Astrocyte (in vitro differentiated cells and primary cell): Measurements from ENCODE around the gene LSM4. TPM values are rescaled to one million over a fixed set of nuclear protein-coding genes. Genes with fewer than 3 reads are reported as not detected.

Experiments
- DNase-seq: peaks from one replicate; pipeline ENCODE4 v3.0.0-alpha.2; 2010; ENCODE audit warnings: low read depth
- FAIRE-seq: peaks from 2 replicates; lab custom pipeline; 2011; peaks lifted over from hg19 to GRCh38; lab: Jason Lieb, UNC
- H2AFZ ChIP-seq: 2 replicates; pipeline ENCODE4 v1.6.0; 2012; ENCODE audit warnings: low read depth, low read length, inconsistent platforms
- H3K27ac ChIP-seq: 2 replicates; pipeline ENCODE4 v1.5.1; 2011; ENCODE audit warnings: low read depth, low read length, inconsistent platforms
- H3K27me3 ChIP-seq: 2 replicates; pipeline ENCODE4 v1.6.0; 2011; ENCODE audit warnings: low read length, inconsistent platforms; ENCODE audit not compliant: insufficient read depth
- H3K36me3 ChIP-seq: 2 replicates; pipeline ENCODE4 v1.5.1; 2011; ENCODE audit warnings: low read length, inconsistent platforms; ENCODE audit not compliant: insufficient read depth
- H3K4me1 ChIP-seq: 2 replicates; pipeline ENCODE4 v1.5.1; 2011; ENCODE audit warnings: low read length, inconsistent platforms; ENCODE audit not compliant: insufficient read depth
- H3K4me2 ChIP-seq: 2 replicates; pipeline ENCODE4 v1.6.0; 2012; ENCODE audit warnings: low read length, inconsistent platforms
- H3K4me3 ChIP-seq: 2 replicates; pipeline ENCODE4 v1.5.1; 2011; ENCODE audit warnings: low read depth, mild to moderate bottlenecking, low read length, inconsistent platforms; ENCODE audit not compliant: insufficient read depth
- H3K79me2 ChIP-seq: 2 replicates; pipeline ENCODE4 v1.6.0; 2012; ENCODE audit warnings: mild to moderate bottlenecking, low read length, inconsistent platforms; ENCODE audit not compliant: insufficient read depth
- H3K9ac ChIP-seq: 2 replicates; pipeline ENCODE4 v1.6.0; 2012; ENCODE audit warnings: mild to moderate bottlenecking, low read length, inconsistent platforms
- H3K9me3 ChIP-seq: 2 replicates; pipeline ENCODE4 v1.5.1; 2012; ENCODE audit warnings: low read depth, mild to moderate bottlenecking, low read length, inconsistent platforms; ENCODE audit not compliant: insufficient read depth
- H4K20me1 ChIP-seq: 2 replicates; pipeline ENCODE4 v1.6.0; 2012; ENCODE audit warnings: low read length, inconsistent platforms; ENCODE audit not compliant: insufficient read depth
- H3K27ac Mint-ChIP-seq: one replicate; pipeline ENCODE4 v1.8.0; 2021; ENCODE audit warnings: mild to moderate bottlenecking, mixed read lengths; ENCODE audit not compliant: unreplicated experiment
- H3K27me3 Mint-ChIP-seq: one replicate; pipeline ENCODE4 v1.8.0; 2021; ENCODE audit warnings: low read depth, mixed read lengths; ENCODE audit not compliant: unreplicated experiment
- H3K36me3 Mint-ChIP-seq: one replicate; pipeline ENCODE4 v1.8.0; 2021; ENCODE audit warnings: low read depth, mixed read lengths; ENCODE audit not compliant: unreplicated experiment
- H3K4me1 Mint-ChIP-seq: one replicate; pipeline ENCODE4 v1.8.0; 2021; ENCODE audit warnings: low read depth, mixed read lengths; ENCODE audit not compliant: unreplicated experiment
- H3K4me3 Mint-ChIP-seq: one replicate; pipeline ENCODE4 v1.8.0; 2021; ENCODE audit warnings: mild to moderate bottlenecking, moderate library complexity, mixed read lengths; ENCODE audit not compliant: unreplicated experiment
- H3K9me3 Mint-ChIP-seq: one replicate; pipeline ENCODE4 v1.8.0; 2021; ENCODE audit warnings: mild to moderate bottlenecking, mixed read lengths; ENCODE audit not compliant: unreplicated experiment
- EZH2 ChIP-seq: IDR thresholded peaks from 2 replicates; pipeline ENCODE4 v1.6.1; 2012; ENCODE audit warnings: mild to moderate bottlenecking, low read length, inconsistent platforms; ENCODE audit not compliant: insufficient read depth
- total RNA-seq: library from RNA; stranded (reverse); gene quantifications from 2 replicates; pipeline ENCODE4 v1.2.1, GENCODE V29; 2021
- TF ChIP-seq, protein P1 (sequence below): IDR thresholded peaks from 2 replicates; pipeline ENCODE4 v1.5.1; 2011; ENCODE audit warnings: low read depth, mild to moderate bottlenecking, inconsistent platforms, low read length, moderate library complexity; ENCODE audit not compliant: insufficient read depth

The LSM4 gene
- total RNA-seq, 1 donor from 2014 or later: 127 TPM

DNA sequence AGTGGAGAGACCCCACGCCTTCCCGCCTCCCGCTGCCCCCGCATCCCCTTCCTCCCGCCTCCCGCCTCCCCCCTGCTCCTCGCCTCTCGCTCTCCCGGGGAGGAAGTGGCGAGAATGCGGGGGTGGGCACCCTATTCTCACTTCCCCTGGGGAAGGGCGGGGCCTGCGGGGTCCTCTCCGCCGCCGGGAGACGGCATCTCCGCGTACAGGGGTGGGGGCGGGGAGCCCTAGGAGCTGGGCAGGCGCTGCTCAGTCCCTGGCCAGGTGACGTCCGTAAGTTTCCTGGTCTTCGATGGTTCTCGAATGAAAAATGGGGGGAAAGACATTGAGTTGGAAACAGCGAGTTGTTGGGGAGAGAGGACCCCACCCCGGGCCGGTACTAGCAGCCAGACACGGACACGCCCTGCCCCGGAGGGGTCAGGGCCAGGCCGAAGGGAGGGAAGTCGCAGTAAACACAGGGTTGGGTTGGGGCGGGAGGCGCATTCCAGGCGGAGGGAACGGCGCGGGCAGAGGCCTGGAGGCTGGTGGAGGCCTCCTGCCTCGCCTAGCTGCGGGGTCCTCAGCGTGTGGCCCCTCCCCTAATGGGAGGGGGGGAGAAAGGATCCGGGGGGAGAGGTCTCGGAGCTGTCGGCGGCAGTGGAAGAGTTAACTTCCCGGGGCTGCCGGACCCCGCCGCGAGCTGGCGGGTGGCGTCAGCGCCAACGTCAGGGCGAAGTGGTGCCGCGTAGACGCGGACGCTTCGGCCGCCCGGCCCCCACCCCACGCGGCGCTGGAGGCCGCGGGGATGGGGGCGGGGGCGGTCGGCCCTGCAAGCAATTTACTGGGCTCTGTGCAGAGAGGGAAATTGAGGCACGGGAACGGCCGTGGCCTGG lies 31.1 kb downstream of the LSM4 start:
- peak overlapping the region; percentile 96 for H3K9ac ChIP-seq
- H3K4me3 Mint-ChIP-seq: peak overlapping the region; percentile 86
- H2AFZ ChIP-seq: peak overlapping the region; percentile 86
- peaks cover 42% of the 10 kb centered on the region for H3K4me1 ChIP-seq
- H3K4me1 Mint-ChIP-seq: peaks cover 9% of the 10 kb centered on the region
- H3K4me2 ChIP-seq: peak overlapping the region; percentile 91
- H3K27ac ChIP-seq: peak overlapping the region; percentile 94
- peak overlapping the region; percentile 98 for H3K27ac Mint-ChIP-seq
- no peak for TF ChIP-seq EZH2
- TF ChIP-seq, protein P1, sequence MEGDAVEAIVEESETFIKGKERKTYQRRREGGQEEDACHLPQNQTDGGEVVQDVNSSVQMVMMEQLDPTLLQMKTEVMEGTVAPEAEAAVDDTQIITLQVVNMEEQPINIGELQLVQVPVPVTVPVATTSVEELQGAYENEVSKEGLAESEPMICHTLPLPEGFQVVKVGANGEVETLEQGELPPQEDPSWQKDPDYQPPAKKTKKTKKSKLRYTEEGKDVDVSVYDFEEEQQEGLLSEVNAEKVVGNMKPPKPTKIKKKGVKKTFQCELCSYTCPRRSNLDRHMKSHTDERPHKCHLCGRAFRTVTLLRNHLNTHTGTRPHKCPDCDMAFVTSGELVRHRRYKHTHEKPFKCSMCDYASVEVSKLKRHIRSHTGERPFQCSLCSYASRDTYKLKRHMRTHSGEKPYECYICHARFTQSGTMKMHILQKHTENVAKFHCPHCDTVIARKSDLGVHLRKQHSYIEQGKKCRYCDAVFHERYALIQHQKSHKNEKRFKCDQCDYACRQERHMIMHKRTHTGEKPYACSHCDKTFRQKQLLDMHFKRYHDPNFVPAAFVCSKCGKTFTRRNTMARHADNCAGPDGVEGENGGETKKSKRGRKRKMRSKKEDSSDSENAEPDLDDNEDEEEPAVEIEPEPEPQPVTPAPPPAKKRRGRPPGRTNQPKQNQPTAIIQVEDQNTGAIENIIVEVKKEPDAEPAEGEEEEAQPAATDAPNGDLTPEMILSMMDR: no peak
- no peaks in the 10 kb centered on the region for H3K27me3 ChIP-seq
- FAIRE-seq: no peak
- no peaks in the 10 kb centered on the region for H3K79me2 ChIP-seq
- H3K36me3 ChIP-seq: no peaks in the 10 kb centered on the region
- no peaks in the 10 kb centered on the region for H4K20me1 ChIP-seq
- H3K9me3 ChIP-seq: no peaks in the 10 kb centered on the region
- peak; percentile 74 for DNase-seq
- H3K4me3 ChIP-seq: peak overlapping the region; percentile 69
- H3K9me3 Mint-ChIP-seq: no peaks in the 10 kb centered on the region
- H3K36me3 Mint-ChIP-seq: no peaks in the 10 kb centered on the region
- no peaks in the 10 kb centered on the region for H3K27me3 Mint-ChIP-seq

DNA sequence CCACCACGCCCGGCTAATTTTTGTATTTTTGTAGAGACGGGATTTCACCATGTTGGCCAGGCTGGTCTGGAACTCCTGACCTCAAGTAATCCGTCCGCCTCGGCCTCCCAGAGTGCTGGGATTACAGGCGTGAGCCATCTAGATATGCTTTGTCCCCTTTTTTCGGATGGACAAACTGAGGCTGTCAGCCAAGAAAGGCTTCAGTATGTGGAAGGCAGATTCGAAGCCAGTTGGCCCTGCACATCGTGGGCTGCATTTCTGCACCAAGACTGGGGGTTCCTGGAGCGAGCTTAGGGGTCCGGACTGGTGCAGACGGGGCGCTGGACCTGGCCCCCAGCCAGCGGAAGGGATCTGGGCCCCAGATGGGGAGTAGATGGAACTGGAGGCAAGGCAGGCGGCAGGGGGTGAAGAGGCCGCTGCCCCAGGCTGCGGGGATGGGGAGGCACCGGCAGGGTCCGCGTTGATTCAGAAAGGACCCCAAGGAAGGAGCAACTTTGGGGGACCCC lies 31.8 kb downstream of the LSM4 start:
- Mint-ChIP-seq H3K27me3 (no peaks in the 10 kb centered on the region), H3K4me1 (peaks cover 12% of the 10 kb centered on the region), H3K27ac (peak overlapping the region; percentile 7), H3K9me3 (no peaks in the 10 kb centered on the region), H3K36me3 (no peaks in the 10 kb centered on the region), H3K4me3 (peak overlapping the region; percentile 60)
- no peaks in the 10 kb centered on the region for H3K79me2 ChIP-seq
- H2AFZ ChIP-seq: peak overlapping the region; percentile 86
- H3K4me3 ChIP-seq: no peak overlapping the region
- peaks cover 42% of the 10 kb centered on the region for H3K4me1 ChIP-seq
- peak overlapping the region; percentile 91 for H3K4me2 ChIP-seq
- H3K36me3 ChIP-seq: no peaks in the 10 kb centered on the region
- peak overlapping the region; percentile 96 for H3K9ac ChIP-seq
- no peak overlapping the region for H3K27ac ChIP-seq
- no peaks in the 10 kb centered on the region for H3K27me3 ChIP-seq
- H4K20me1 ChIP-seq: no peaks in the 10 kb centered on the region
- H3K9me3 ChIP-seq: no peaks in the 10 kb centered on the region
- no peak for DNase-seq
- TF ChIP-seq EZH2: no peak
- TF ChIP-seq, protein P1: no peak
- no peak for FAIRE-seq
